ENCODE data around the gene EDA. TPM values are rescaled to one million over a fixed set of nuclear protein-coding genes. Genes with fewer than 3 reads are reported as not detected.

The EDA gene
- total and polyA plus RNA-seq, 5 donors = 10.0 to 26.1 (median 20.5) TPM

DNA sequence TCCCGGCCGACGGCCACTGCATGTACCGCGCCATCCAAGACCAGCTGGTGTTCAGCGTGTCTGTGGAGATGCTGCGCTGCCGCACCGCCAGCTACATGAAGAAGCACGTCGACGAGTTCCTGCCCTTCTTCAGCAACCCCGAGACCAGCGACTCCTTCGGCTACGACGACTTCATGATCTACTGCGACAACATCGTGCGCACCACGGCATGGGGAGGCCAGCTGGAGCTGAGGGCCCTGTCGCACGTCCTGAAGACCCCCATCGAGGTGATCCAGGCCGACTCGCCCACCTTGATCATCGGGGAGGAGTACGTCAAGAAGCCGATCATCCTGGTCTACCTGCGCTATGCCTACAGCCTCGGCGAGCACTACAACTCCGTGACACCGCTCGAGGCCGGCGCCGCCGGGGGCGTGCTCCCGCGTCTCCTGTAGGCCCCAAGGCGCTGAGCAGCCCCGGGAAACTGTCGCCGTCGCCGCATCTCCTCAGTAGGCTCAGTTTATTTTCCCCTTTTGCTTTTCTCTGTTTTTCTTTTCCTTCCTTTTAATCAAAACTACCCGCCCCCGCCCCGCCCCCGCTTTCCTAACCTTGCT, 447.1 kb downstream of the EDA start:
- 97% methylated on average over 52 of the region's 52 CpGs for WGBS
- no peak for DNase-seq
- no peaks in the 10 kb centered on the region for H3K4me1 ChIP-seq (ENCODE audit: control insufficient read depth, insufficient read depth, low read length)
- H3K27me3 ChIP-seq (ENCODE audit: control insufficient read depth, insufficient read depth) = no peaks in the 10 kb centered on the region
- no peak for ATAC-seq
- H3K9me3 ChIP-seq (ENCODE audit: control insufficient read depth, low read length) = no peaks in the 10 kb centered on the region
- no peak overlapping the region for H3K27ac ChIP-seq (ENCODE audit: low read length)
- intact Hi-C loops (cut with DNase I) = no loop called here
- no peak overlapping the region for H3K4me3 ChIP-seq (ENCODE audit: low read length)

DNA sequence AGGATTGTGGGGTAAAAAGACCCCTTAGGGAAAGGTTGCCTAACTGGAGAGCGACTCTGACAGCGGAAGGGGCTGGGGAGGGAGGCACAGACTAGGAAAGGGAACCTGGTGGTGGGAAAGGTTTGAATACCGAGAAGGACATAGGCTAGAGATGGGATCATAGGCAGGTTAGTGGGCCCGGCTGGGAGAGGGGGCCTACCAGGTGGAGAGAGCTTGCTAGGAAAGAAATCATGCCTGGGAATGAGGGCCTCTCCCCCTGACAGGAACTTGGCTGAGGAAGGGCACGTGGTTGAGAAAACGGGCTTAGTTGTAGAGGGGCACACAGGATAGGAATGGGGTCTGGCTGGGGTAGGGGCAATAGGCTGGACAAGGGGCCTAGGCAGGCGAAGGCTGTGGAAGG, 450.7 kb downstream of the EDA start:
- Histone ChIP-seq H3K4me1 (ENCODE audit: control insufficient read depth, insufficient read depth, low read length) (no peaks in the 10 kb centered on the region), H3K4me3 (ENCODE audit: low read length) (no peak overlapping the region), H3K9me3 (ENCODE audit: control insufficient read depth, low read length) (no peaks in the 10 kb centered on the region), H3K27me3 (ENCODE audit: control insufficient read depth, insufficient read depth) (no peaks in the 10 kb centered on the region), H3K27ac (ENCODE audit: low read length) (no peak overlapping the region)
- DNase-seq = no peak
- WGBS = 95% methylated on average over 7 of the region's 7 CpGs
- intact Hi-C loops (cut with DNase I) = no loop called here
- ATAC-seq = no peak

DNA sequence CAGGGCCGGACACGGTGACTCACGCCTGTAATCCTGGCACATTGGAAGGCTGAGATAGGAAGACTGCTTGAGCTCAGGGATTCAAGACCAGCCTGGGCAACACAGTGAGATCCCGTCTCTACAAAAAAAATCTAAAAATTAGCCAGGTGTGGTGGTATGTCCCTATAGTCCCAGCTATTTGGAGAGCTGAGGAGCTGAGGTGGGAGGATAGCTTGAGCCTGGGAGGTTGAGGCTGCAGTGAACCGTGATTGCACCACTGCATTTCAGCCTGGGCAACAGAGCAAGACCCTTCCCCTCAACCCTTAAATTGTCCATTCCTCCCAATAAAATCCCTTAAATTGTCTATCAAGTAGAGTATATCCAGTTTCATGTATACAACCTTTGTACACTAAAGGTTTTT, 463.4 kb downstream of the EDA start:
- DNase-seq (no peak), ATAC-seq (no peak)
- no peaks in the 10 kb centered on the region for H3K9me3 ChIP-seq (ENCODE audit: control insufficient read depth, low read length)
- 91% methylated on average over 5 of the region's 5 CpGs for WGBS
- H3K4me1 ChIP-seq (ENCODE audit: control insufficient read depth, insufficient read depth, low read length) = no peaks in the 10 kb centered on the region
- H3K4me3 ChIP-seq (ENCODE audit: low read length) = no peak overlapping the region
- H3K27ac ChIP-seq (ENCODE audit: low read length) = no peak overlapping the region
- no peaks in the 10 kb centered on the region for H3K27me3 ChIP-seq (ENCODE audit: control insufficient read depth, insufficient read depth)
- intact Hi-C loops (cut with DNase I) = no loop called here

GRCh38 chrX:70079870-70080269, 464.0 kb downstream of the EDA start:
- intact Hi-C loops (cut with DNase I) = no loop called here

GRCh38 chrX:70082723-70083122, 466.8 kb downstream of the EDA start:
- ATAC-seq = no peak
- Histone ChIP-seq H3K9me3 (ENCODE audit: control insufficient read depth, low read length) (no peaks in the 10 kb centered on the region), H3K27me3 (ENCODE audit: control insufficient read depth, insufficient read depth) (no peaks in the 10 kb centered on the region), H3K4me3 (ENCODE audit: low read length) (no peak overlapping the region), H3K4me1 (ENCODE audit: control insufficient read depth, insufficient read depth, low read length) (peaks cover under 1% of the 10 kb centered on the region), H3K27ac (ENCODE audit: low read length) (no peak overlapping the region)
- intact Hi-C loops (cut with DNase I) = no loop called here
- 69% methylated on average over 4 of the region's 4 CpGs for WGBS
- no peak for DNase-seq

More at GRCh38 chrX:70079870-70080269, 464.0 kb downstream of the EDA start:
- H3K27ac ChIP-seq (ENCODE audit: low read length) = no peak overlapping the region
- no peaks in the 10 kb centered on the region for H3K9me3 ChIP-seq (ENCODE audit: control insufficient read depth, low read length)
- no peaks in the 10 kb centered on the region for H3K27me3 ChIP-seq (ENCODE audit: control insufficient read depth, insufficient read depth)
- WGBS = 34% methylated on average over 3 of the region's 3 CpGs
- ATAC-seq (no peak), DNase-seq (no peak)
- no peaks in the 10 kb centered on the region for H3K4me1 ChIP-seq (ENCODE audit: control insufficient read depth, insufficient read depth, low read length)
- H3K4me3 ChIP-seq (ENCODE audit: low read length) = no peak overlapping the region

- Histone ChIP-seq H3K27me3 (ENCODE audit: control insufficient read depth, insufficient read depth) (no peaks in the 10 kb centered on the region), H3K4me1 (ENCODE audit: control insufficient read depth, insufficient read depth, low read length) (peaks cover 6% of the 10 kb centered on the region), H3K9me3 (ENCODE audit: control insufficient read depth, low read length) (no peaks in the 10 kb centered on the region), H3K4me3 (ENCODE audit: low read length) (no peak overlapping the region), H3K27ac (ENCODE audit: low read length) (no peak overlapping the region)
- intact Hi-C loops (cut with DNase I) = no loop called here
- DNase-seq (no peak), ATAC-seq (no peak)
- WGBS = 72% methylated on average over 5 of the region's 5 CpGs
Observed at GRCh38 chrX:70084592-70085240, 468.8 kb downstream of the EDA start.

DNA sequence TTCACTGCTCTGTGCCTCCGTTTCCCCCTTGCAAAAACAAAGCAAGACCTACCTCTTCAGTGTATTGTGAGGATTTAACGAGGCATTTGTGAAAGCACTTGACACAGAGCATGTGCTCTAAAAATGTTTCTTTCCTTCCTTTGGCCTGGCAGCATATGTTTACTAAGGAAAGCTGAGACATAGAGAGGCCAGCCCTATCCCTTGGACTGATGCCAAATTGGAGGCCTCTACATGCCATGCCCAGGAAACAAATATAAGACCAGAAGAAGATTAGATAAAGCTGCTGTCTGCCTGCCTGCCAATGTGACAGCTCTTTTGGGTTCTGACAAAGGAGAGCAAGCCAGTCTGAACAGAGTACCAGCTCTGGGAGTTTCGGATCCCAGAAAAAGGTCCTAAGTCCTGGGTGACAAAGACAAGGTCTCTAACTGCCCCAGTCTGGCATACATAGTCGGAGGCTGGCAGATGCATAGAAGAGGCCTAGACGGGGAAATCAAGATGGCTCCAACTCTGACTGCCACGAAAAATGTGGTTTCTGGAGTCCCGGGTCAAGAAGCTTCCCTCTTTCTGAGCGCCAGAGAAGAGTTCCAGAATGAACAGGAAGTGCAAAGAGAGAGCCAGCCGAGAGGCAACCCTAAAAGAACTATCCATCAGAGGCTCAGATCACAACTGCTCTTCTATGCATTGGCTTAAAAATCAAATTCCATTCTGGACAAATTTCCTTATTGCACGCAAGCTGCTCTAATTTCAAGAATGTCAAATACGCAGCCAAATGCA, 472.1 kb downstream of the EDA start:
- WGBS = 27% methylated on average over 11 of the region's 11 CpGs
- no peaks in the 10 kb centered on the region for H3K27me3 ChIP-seq (ENCODE audit: control insufficient read depth, insufficient read depth)
- H3K4me1 ChIP-seq (ENCODE audit: control insufficient read depth, insufficient read depth, low read length) = peaks cover 6% of the 10 kb centered on the region
- intact Hi-C loops (cut with DNase I) = no loop called here
- no peaks in the 10 kb centered on the region for H3K9me3 ChIP-seq (ENCODE audit: control insufficient read depth, low read length)
- DNase-seq = no peak
- ATAC-seq = peak in 1 of 2 donors; percentile 37
- peak overlapping the region; percentile 83 for H3K27ac ChIP-seq (ENCODE audit: low read length)
- H3K4me3 ChIP-seq (ENCODE audit: low read length) = no peak overlapping the region

DNA sequence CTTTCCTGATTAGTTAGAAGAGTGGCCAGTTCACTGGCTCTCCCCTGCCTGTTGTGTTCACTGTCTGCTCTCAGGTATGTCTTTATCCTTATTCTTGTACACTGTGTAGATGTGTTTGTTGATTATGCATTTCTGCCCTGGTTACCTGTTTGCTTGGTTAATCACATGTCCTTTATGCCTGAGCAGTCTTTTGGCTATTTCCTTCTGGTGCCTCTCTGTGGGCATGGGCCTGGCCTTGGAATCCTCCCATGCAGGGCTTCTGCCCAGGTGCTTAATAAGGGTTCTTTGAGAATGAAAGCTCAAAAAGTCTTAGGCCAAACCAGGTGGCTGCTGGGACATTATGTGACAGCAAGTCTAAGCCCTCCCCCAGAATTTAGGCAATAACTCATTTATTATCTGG, 472.8 kb downstream of the EDA start:
- DNase-seq (no peak), ATAC-seq (no peak)
- Histone ChIP-seq H3K27me3 (ENCODE audit: control insufficient read depth, insufficient read depth) (no peaks in the 10 kb centered on the region), H3K4me3 (ENCODE audit: low read length) (no peak overlapping the region), H3K9me3 (ENCODE audit: control insufficient read depth, low read length) (no peaks in the 10 kb centered on the region), H3K27ac (ENCODE audit: low read length) (no peak overlapping the region), H3K4me1 (ENCODE audit: control insufficient read depth, insufficient read depth, low read length) (peaks cover 6% of the 10 kb centered on the region)
- intact Hi-C loops (cut with DNase I) = no loop called here

Small RNA genes lying within 50 kb of the gene (microRNA-seq; reads per million reads assigned to microRNA genes)
- gene MIR676 = 45.0 to 63.1 reads per million in 2 donors

Other genes starting within 250 kb of the EDA start
- 10 to 100 TPM; 43.2 to 90.9 (median 85.6) TPM for gene NALF2, start 111.8 kb upstream of the EDA start, total RNA-seq
- gene NALF2, start 111.8 kb upstream of the EDA start, polyA plus RNA-seq = 120 TPM